Measurements from ENCODE around the gene DOLPP1.
A peak's percentile ranks its signal among the peaks of the same experiment; 100 is the strongest.
"Not testable (repeated sequence)": the region's sequence is repeated elsewhere in the genome, so short reads cannot be mapped to it uniquely, and the experiment has no call there.

Gene DOLPP1

DNA sequence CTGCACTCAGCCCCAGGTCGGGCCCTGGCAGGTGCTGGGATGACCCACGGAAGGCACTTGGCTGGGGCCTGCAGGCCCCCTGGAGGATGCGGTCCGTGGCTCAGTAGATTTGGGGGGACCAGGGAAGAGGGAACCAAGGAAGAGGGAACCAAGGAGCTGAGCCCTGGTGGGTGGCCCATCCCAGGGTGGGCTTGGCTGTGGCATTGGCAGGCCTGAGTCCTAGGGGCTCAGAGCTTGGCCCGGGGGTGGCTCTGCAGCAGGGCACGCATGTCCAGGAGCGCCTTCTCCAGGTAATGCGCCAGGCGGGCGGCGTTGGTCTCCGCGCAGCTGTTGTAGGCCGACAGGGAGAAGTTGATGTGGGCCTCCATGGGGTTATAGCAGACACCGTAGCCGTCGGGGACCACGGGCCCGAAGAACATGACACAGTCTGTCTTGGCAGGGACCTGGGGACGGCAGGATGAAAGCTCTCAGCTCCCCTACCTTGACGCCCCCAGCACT lies 14.3 kb downstream of the DOLPP1 start:
- no peak for DNase-seq

DNA sequence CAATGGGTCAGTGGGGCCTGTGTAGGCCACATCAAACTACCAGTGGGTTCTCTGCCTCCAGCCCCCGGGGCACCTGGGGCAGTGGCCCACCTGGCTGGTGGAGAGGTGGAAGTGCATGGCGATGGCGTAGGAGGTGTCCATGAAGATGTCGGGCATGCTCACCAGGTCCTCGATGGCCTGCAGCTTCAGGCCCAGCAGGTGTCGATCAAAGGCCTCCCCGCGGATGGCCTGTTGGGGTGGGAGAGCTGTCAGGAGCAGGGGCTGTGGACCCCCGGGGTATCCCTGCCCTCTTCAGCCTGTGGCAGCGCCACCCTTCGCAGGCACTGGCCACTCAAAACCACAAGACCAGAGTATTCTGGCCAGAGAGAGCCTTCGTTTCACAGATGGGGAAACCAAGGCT lies 15.0 kb downstream of the DOLPP1 start:
- DNase-seq: no peak

DNA sequence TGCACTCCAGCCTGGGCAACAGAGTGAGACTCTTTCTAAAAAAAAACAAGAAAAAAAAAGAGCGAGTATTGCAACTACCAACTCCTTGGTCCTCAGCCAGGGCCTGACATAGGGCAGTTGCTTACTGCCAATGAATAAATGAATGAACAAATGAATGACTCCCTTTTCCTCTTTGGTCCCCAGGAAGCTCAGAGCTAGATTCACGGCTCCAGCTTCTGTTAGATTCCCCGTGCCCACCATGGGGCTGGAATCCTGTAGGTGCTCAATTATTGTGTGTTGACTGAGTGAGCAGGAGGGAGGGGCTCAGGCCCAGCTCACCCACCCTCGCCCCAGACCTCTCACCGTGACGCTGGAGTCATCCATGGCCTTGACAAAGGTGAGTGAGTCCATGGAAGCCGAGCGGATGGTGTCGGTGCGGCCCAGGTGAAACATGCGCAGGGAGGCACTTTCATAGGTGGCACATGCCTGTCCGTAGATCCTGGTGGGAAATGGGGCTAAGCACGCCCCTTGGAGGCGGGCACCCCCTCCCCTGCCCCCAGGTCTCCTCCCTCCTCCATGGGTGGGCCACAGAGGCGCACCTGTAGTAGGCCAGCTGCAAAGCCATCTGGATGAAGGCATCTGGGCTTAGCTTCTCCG lies 16.9 kb downstream of the DOLPP1 start:
- no peak for DNase-seq

DNA sequence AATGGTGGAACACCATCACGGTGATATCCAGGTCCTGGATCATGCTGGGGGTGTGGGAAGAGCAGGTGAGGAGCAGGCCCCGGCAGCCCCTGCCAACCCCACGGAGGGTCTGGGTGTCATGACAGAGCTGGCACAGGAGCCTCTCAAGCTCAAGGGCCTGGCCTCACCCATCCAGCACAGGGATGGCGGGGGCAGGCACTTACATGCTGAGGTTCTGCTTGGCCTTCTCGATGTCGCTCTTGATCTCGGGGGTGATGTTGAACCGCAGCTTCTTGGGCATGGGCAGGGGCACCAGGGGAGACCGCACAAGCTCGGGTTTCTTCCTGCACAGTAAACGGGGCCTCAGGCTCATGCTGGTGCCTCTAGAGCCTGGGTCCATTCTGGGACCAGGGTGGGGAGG lies 17.4 kb downstream of the DOLPP1 start:
- no peak for DNase-seq

DNA sequence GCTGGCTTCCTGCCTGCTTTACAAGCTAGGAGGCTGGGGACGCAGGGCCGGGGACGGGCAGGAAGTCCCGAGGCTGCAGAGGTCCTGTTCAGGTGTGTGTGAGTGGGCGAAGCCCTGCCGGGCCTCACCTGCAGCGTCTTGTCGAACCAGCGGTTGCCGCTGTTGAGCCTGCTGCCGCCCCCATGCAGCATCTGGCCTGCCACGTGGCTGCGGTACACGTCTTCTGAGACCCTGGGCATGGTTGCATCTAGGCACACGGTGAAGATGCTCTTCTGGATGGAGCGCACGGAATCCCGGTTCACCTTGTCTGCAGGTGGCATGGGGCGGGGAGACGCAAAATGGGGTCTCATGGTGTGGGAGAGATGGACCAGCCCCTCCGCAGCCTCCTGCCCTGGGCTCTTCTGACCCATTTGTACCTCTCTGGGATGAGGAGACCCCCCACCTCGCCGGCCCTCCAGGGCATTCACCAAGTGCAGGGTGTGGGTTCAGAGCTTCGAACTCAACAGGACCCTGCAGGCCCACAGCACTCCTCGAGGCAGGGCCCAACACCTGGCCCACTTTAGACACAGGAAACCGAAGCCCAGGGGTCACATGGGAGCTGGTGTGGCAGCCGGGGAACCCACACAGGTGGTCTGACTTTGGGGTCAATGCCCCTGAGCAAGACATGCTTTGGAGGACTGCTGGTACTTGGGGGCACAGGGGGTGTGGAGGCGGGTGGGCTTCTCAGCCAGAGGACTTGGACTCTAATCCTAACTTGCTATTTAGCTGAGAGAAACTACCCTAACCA lies 19.7 kb downstream of the DOLPP1 start:
- no peak for DNase-seq

DNA sequence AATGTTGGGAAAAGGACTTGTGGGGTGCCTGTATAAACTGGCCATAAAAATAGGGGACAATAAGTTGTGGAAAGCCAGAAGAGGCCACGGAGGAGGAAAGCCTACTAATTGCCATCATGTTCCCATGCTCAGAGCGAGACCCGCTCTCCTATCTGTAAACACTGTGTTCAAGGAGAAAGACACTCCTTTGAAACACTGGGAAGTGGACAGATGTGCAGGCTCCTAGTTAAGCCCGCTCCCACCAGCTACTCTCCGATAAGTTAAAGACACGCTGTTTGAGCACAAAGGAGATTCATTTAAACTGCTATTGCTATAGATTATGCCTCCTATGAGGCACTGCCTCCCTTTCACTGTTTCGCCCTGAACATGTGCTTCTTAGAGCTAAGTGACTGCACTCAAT lies 20.4 kb downstream of the DOLPP1 start:
- no peak for DNase-seq

DNA sequence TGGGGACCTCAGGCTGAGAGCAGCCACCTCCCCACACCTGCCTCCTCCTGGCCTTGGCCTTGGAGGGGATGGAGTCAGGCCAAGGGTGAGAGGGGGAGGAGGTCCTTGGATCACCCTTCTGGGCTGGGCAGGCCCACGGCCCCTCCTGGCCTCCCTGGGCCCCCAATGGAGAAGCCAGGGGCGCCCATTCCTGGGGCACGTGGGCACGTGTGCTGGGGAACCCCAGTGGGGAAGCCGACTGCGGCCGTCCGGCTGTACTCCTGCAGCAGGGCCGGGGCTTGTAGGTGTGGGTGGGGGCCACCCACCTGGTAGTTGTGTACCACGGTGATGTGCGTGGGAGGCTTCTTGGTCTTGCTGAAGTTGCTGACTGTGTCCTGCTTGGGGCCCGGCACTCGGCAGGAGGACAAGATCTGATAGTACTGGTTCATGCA lies 21.2 kb downstream of the DOLPP1 start:
- no peak for DNase-seq

DNA sequence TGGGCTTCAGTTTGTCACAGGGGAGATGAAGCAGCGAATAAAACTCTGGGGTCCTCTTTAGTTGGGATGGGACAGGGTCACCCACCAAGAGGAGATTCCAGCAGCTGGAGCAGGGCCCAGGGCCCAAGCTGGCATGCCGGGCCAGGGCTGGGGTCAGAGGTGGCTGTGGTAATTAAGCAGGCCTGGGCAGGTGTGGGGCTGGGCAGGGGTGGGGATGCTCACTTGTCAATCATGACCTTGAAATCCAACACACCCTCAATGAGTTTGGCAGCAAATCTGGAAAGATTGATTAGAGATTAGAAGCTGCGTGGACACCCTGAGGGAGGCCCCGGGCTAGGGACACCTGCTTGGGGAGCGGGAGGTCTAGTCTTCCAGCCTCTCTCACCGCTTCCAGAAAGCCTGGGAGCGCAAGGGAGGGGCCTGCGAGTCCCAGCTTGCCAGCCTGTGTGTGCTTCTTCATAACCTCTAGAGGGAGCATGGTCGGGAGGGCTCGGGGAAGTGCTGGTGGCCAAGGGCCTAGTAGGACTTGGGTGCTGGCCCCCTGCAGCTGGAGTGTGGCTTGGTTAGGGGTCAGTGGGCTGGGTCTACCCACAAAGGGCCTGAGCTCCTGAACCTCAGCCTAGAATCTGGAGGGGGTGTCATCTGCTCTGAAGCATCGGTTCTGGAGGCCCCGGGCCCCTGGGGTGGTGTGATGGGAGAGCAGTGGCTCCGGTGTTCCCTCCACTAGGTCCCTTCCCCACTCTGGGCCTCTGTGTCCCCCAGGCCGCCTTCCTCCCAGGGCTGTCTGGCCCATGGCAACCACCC lies 22.1 kb downstream of the DOLPP1 start:
- no peak for DNase-seq

DNA sequence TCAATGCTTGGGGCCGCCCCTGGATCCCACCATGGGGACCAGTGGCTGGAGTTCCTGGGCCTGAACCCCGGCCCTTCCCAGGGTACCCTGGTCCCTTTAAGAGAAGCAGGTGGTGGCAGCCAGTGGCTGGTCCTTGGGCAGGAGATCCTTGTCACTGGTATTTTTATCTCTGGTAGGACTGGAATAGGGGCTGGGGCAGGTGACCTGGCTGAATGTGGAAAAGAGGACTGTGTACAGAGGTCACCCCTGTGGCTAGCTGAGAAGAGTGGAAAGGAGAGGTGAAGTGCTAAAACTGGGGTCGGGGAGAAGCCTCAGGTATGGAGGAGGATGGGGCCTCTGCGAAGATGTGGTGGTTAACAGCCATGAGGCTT lies 22.7 kb downstream of the DOLPP1 start:
- no peak for DNase-seq

DNA sequence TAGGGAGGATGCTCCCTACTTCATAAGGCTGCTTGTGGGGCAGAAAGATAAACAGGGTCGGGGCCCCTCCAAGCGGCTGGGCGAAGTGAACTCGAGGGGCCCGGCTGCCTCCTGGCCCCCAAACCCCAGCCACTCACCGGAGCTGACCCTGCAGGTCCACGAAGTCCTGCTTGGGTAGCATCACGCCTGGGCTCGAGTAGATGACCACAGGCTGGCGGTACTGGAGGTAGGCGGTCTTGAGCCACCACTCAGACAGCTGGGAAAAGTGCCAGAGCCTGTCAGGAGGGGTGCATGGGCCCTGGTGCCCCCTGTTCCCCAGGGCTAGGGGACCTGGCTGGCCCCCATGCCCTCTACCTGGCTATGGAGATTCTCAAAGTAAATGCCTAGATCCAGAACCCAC lies 23.1 kb downstream of the DOLPP1 start:
- no peak for DNase-seq

DNA sequence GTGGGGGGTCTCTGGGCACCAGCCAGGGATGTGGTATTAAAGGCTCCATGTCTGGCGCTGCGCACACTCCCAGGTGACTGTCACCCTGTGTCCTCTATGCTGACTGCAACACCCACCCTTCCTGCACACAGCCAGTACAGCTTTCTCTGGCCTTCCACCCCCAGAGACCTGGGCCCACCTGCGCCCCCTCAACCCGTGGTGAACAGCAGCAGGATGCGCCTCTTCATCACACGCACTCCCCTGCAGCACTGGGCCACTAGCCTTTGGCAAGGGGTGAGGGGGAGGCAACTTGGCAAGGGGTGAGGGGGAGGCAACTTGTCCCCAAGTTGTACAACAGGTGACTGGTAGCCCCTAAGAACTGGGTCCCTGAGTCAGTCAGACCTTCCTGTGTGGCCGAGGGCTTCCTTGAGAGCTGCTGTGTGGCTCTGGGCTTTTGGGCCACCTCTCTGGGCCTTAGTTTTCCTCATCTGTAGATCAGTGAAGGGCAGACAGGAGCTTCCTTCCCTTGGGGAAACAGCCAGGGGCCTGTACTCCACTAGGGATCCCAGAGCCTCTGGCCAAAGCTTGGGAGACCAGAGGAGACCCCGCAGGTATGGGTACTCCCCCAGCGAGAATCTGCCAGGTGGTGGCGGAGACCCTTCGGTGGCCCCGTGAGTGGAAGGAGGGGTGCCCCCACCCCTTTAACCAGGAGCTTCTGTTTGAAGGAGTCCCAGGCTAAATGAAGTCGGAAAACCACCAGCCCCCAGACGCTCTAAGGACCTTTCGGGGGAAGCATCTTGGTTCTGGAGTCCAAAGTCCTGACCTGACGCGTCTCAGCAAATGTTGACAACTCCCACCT lies 25.2 kb downstream of the DOLPP1 start:
- no peak for DNase-seq

DNA sequence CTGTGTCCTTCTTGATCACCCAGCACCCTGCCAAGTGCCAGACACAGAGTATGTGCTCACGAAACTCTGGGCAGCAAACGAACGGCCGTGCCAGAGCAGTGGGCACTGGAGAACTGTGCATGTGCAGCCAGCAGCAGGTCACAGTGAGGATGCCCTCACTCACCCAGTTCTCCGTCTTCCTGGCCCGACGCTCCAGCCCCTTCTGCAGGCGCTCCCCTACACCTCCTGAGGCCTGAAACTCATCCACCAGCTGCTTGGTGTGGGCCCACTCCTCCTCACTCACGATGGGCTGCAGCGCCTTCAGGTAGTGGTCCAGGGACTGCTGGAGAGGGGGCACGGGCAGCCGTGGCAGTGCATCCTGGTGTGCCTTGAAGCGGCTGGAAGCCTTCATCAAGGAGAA lies 26.7 kb downstream of the DOLPP1 start:
- DNase-seq: no peak

DNA sequence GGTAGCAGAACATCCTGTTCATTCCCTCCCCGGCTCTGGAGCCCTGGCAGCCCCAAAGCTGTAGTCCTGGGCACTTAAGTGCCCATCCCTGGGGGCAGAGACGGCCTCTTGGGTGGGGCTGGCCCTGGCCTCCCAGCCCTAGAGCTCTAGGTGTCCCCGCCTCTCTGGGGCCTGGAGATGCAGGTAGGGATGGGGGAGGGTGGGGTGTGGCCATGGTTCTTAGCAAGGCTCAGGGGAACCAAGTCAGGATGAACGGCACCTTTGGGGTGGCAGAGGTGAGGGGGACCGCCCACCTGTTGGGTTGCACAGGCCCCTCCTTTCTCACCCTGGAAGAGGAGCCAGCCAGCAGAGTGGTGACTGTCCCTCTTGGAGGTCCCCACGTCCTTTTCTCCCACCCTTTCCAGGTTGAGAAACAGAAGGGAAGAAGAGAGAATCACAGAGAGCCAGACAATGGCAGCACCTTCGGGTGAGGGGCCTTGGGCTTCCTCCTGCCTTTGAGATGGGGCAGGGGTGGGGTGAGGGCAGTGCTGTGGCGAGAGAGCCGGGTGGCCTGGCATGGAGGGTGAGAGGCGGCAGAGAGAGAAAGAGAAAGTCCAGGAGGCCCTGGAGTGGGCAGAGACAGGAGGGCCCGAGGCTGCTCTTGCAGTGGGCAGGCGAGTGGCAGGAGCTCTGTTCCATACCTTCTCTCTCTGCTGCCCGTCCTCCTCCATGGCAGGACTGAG lies 27.3 kb downstream of the DOLPP1 start:
- no peak for DNase-seq

DNA sequence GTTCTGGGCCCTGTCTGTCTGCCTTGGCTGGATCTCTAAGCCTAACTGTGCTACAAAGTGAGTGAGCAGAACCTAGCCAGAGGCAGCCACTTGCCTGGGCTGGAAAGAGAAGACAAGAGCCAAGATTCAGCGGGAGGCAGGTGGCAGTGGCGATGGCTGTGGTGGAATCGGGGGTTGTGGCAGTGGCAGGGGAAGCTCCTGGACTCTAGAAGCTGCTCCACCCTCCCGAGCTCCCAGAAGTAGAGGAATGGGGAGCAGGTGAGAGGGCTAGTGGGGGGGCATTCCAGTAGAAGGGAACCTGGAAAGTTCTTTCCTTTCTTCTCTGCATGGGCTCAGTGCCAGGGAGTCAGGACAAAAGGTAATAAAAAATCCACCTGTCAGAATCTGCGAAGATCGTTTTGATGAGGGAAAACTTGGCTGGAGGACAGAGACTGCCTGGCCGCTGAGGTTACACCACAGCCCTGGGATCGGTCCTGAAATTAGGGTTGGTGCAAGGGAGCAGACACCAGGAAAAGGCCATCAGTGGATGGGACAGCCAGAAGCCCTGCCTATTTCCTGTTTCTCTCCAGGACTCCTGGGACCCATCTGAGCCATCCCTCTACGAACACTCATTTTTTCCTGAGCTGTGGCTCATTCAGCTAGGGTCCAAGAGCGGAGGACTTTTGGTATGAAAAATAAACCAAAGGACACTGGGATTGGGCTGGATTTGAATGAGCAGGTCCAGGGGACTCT lies 28.1 kb downstream of the DOLPP1 start:
- no peak for DNase-seq

DNA sequence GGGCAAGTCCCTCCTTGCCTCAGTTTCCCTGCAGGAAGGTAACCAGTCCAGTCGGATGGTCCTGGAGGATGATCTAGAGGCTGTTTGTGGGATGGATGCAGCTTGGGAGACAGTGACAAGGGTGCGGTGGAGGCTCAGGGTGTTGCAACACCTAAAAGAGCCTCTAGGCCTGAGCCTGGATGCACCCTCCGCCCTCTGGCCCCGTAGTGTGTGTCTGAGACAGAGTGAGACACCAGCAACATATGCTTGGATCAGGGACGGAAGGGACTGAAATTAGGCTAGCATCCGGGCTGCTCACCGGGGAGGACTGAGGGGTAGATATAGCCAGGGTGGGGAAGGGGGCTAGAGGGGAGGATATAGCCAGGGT lies 28.6 kb downstream of the DOLPP1 start:
- no peak for DNase-seq

DNA sequence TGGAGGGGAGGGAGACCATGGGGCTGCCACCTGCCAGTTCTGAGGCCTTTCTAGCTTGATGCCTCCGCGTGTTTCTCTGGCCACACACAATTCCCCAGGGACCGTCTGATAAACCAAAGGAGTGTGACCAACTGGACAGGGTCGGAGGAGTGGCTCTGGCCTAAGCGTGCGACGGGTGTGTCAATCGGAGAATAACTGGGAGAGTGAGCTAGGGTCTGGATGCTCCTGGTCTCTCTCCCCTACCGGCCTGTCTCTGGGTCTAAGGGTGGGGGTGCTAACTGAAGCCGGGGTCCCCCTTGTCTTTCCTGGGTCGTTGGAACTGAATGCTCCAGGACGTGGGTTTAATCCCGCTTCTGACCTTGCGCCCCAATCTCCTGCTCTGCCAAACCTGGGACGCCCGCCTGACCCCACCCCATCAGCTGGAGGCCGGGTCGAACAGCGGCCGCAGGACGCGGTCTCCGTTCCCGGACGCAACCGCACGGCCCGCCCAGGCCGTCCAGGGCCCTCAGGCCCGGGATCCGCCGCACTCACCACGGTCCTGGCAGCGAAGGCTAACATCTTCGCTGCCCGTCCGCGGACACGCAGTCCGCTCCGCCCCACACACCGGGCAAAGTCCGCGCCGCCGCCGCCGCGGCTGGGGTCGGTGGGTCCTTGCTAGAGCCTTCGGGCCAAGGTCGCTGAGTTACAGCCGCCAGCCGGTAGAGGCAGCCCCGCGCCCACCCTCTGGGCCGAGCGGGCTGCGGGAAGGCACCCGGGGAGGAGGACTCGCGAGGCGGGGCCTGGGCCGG lies 29.2 kb downstream of the DOLPP1 start:
- DNase-seq: no peak

DNA sequence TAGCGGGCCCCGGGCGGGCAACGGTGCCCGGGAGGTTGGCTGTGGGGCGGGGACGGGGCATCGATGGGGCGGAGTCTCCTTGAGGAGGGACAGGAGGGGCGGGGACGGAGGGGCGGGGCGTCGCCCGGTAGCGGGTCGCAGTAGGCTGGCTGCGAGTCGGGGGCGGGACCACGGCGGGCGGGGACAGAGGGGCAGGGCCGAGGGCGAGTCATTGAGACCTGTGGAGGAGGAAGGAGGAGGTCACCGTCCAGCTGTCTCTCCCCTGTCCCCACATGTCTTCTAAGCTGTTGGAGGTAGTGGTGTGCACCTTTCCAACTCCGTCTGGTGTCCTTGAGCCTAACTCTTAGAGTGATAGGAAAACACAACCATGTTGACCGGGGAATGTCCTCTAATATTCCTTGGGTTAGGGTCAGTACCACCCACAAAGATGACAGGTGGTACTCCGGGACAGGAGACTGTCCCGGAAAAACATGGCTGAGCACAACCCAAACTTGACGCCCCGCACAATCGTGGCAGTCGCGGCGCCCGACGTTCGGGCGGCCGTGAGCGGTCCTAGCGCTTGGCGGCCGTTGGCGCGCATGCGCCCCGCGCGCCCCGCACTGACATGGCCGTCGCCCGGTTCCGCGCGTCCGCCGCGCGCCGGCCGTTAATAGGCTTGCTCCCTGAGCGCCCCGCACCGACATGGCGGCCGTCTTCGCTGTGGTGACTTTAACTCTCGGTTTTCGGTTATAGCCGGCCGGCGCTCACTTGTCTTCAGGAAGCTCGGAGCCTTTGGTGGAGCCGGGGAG lies 30.0 kb downstream of the DOLPP1 start, which contains the start of the genes CRAT and PTPA:
CRAT (minus strand) TSS at position 54 of the 788 bp plus-strand sequence. CDS start 284 bp downstream, outside the sequence.
PTPA (plus strand) TSS at position 676 of the 788 bp plus-strand sequence. CDS start 186 bp downstream, outside the sequence.
- DNase-seq: peak; percentile 65 to 82

DNA sequence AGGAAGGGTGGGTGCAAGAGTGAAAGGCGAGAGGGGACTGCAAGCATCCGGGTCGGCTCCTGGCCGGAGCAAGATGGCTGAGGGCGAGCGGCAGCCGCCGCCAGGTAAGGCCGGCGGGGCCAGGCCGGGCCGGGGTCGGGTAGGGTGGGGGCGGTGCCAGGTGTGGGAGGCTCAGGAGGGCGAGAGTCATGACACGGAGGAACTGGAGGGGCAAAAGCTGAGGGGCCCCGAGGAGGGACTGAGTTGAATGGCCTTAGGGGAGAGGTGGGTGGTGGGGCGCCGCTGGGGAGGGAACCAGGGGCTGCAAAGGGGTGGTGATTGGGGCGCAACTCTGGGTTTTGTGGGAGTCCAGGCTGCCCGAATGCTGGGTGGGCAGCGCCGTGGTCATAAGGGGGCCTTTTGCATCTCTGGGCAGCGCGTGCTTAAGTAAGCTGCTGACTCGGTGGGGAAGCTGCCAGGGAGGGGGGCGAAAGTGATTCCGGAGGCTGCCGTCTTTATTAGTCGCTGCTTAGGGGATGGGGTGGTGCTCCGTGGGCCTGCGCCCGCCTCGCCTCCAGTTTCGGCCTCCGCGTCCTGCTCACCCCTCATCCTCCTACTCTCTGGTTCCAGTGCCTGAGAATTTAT lies 30.7 kb downstream of the DOLPP1 start:
- DNase-seq: no peak

DNA sequence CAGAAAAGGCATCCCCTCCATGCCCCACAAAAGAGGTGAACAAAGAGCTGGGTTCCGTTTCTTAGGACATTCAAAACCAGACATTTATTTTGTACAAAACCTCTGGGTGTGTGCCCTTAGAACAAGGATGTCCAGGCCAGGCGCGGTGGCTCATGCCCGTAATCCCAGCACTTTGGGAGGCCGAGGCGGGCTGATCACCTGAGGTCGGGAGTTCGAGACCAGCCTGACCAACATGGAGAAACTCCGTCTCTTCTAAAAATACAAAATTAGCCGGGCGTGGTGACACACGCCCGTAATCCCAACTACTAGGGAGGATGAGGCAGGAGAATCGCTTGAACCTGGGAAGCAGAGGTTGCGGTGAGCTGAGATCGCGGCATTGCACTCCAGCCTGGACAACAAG lies 31.6 kb downstream of the DOLPP1 start:
- DNase-seq: not testable (repeated sequence)

Measured in cerebellar nuclear complex (tissue), 1 donor.